NCI-H2227 (cell line): Measurements from ENCODE around the gene PLD5.

Experiments used
- DNase-seq: peaks from one replicate; lab custom pipeline; 2025; ENCODE audit not compliant: unreplicated experiment; lab: John Stamatoyannopoulos, UW

Gene PLD5

GRCh38 chr1:242524571-242525359 is at the start of gene PLD5:
Gene PLD5, minus strand, starts transcription at chr1:242524697.
- peak; percentile 76 for DNase-seq

- DNase-seq, result no peak
Measured at GRCh38 chr1:242569867-242570266, 45.4 kb upstream of the PLD5 start.

DNA sequence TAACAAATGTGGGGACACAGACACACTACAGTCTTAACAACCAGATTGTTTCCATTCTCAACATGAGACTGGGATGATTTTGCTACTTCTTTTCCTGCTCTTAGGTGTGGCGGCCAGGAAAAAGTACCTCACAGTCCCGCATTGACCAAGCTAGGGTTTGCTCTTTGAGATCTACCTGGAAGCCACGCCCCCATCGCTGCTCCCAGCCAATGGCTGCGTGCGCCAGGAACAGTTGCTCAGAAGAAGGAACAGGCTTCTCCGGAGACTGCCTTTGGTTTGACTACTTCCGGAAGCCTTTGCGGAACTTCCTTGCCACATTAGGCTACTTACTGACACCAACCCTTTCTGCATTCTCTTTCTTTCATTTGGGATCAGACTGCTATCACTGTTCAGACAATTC is 44.2 kb upstream of the PLD5 start:
- no peak for DNase-seq

DNA sequence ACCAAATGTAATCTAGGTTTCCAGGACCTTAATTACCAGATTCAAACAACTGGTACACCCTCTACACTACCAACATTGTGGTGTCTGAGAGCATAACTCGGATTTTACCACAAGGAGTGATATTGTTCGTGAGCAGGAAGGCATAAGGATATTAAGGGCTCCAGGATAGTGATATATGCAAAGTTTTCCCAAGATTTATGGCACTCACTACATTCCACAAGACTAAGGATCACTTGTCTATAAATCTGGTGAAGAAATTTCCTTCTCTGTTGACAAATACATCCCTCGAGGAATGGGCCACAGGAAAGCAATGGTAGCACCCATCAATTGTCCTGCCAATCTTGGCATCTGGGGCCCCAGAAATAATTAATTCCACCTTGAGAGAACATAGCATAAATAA is 43.1 kb upstream of the PLD5 start:
- DNase-seq, result no peak

DNA sequence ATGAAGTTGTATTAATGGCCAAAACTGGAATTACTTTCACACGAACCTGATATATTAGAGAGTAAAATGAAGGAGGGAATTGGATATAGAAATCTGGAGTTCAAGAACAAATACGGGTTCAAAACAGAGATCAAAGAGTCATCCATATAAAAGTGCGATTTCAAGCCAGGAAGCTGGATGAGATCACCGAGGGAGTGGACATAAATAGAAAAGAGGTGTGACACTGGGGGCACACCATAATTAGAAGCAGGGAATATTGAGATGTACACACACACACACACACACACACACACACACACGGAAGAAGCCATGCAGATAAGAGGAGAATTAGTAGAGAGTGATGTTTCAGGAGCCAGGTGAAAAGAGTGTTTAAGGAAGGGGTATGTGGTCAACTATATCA is 32.3 kb upstream of the PLD5 start:
- no peak for DNase-seq

GRCh38 chr1:242556276-242556675 is 31.8 kb upstream of the PLD5 start:
- no peak for DNase-seq

DNA sequence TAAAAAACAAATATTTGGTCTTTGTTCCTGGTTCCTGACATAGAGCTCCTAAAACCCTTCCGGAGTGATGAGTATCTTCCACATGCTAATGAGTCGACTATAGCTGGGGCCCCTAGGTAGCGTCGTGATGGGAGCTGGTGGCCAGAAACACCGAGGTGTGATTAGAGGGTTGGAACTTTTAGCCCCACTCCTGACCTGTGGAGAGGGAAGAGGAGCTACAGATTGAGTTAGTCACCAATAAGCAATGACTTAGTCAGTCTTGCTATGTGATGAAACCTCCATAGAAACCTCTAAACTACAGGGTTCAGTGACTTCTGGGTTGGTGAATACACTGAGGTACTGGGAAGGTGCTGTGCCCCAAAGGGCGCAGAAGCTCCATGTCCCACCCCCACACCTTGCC is 30.1 kb upstream of the PLD5 start:
- no peak for DNase-seq

GRCh38 chr1:242546849-242547729 is 22.6 kb upstream of the PLD5 start:
- DNase-seq, result no peak

DNA sequence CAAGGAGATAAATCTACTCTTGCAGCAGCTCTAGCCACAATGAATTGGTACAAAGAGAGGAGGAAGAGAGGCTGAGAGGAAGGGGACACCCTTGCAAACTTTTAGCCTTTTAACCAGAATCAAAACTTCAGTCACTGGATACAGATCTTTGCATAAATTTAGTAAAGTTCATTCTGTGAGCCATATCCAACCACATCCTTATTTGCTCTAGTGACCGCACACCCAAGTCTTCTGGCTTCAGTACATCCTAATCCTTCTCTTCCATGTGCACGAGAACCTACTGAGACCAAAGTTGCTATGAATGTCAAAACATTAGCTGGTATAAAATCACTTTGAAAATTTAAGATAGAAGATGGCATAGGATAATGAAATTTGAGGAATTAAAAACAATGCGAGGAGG is 21.9 kb upstream of the PLD5 start:
- no peak for DNase-seq

DNA sequence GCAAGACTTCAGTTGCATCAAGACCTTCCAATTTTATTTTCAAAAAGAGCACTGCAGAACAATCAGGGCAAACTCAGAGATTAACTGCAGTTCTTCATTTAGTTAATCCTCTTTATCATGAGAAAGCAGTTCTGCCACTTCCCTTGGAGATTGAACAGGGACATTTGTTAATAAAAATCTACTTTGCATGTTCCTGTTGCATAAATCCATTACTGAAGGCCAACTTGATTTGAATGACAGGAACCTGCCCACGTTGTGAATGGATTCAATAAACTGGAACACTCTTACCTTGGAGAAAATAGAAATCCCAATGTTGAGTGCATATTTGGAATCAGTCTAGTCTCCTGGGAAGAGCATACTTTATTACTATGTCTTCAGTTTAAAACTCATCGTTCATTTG is 19.6 kb upstream of the PLD5 start:
- no peak for DNase-seq

GRCh38 chr1:242542271-242542670 is 17.8 kb upstream of the PLD5 start:
- DNase-seq, result no peak

- DNase-seq, result no peak
Measured at GRCh38 chr1:242535986-242536385, 11.5 kb upstream of the PLD5 start.

DNA sequence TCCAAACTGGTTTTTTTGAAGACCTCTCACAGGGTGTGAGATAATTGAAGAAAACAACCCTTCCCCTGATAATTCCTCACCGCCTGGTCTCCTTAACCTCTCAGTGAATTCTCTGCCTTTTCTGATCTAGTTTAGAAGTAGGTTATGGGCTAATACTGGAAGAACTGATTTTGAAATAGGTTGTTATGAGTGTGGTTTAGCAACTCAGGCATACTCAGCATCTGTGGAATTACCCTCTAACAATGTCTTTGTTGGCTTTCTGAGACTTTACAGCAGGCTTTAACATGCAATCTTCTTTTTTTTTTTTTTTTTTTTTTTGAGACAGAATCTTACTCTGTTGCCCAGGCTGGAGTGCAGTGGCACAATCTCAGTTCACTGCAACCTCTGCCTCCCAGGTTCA is 10.3 kb upstream of the PLD5 start:
- DNase-seq, result no peak

DNA sequence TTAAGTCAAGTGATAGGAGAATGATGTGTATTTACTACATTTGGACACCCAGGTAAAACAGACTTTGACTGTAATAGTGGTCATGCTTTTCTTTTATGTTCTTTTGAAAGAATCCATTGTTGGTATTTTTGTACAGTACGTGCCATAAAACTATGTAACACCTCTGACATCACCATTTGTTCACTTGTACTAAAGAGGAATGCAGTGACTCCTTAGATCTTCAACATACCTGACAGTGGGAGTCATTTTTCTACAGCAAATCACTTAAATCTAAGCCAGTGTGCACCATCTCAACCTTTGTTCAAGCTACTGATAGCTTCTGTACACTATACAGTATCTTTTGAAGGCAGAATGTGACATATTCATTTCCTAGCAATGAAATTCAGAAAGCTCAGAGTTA is 6.3 kb upstream of the PLD5 start:
- no peak for DNase-seq

GRCh38 chr1:242525769-242526168 is 1.3 kb upstream of the PLD5 start:
- DNase-seq, result no peak

GRCh38 chr1:242525360-242525722 is 844 bp upstream of the PLD5 start:
- no peak for DNase-seq

GRCh38 chr1:242523719-242524570 is 552 bp downstream of the PLD5 start:
- DNase-seq, result peak; percentile 87

GRCh38 chr1:242522996-242523718 is 1.3 kb downstream of the PLD5 start:
- DNase-seq, result peak; percentile 38

DNA sequence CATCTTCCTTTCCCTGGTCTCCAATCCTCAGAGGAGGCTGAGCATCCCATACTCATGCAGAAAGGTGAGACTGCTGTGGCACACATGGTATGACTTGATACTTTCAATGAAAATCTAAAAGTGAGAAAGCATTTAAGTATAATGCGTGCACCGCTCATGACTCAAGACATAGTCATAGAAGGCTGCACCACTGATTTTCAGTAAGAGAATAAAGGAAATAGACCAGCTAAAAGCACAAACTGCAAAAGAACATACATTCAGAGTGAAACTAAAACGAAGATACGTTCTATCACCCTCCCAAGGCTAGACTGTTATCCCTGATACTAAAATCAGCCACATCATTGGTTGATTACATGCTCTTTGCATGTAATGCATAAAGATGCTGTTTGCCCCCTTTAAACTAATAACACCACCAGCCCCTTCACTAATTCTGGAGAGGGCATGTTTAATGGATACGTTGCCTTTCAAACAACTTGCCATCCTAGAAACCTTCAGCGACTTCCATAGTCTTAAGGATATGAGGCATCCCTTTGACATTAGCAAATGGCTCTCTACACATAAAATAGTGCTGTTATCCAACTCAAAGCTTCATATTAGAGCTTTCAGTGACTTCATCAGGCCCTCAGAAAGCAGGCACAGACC is 2.1 kb downstream of the PLD5 start:
- DNase-seq, result peak; percentile 10

DNA sequence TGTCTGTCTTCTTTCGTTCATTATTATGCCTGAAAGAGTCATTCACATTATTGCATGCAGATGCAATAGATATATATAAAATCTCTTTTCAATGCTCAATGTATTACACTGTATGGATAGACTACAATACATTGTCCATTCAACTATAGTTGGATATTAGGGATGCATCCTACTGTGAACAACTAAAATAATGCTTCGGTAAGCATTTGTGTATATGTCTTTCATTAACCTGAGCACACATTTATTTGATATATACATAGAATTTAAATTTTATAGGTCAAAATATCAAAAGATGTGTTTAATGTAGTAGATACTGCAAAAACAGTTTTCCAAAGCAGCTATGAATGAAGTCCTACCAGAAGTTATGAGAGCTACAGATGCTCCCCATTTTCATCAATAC is 8.9 kb downstream of the PLD5 start:
- DNase-seq, result no peak
